Activated CD4-positive, alpha-beta T cell treated with anti-CD3 and anti-CD28 coated beads, Interleukin-2, amount 50 U/mL, for 1 hour (primary cell): ENCODE measurements around the gene SNRNP27.

Source experiments
- DNase-seq: peaks from one replicate; pipeline ENCODE4 v3.0.0-alpha.2; 2020

SNRNP27 gene

GRCh38 chr2:69917852-69918251, 24.1 kb downstream of the SNRNP27 start:
- no peak for DNase-seq

- DNase-seq: no peak
Measured at GRCh38 chr2:69918401-69918800, 24.6 kb downstream of the SNRNP27 start.

GRCh38 chr2:69923116-69923515, 29.4 kb downstream of the SNRNP27 start:
- DNase-seq: no peak

GRCh38 chr2:69926849-69927515, 33.2 kb downstream of the SNRNP27 start:
- no peak for DNase-seq

GRCh38 chr2:69931832-69932595, 38.3 kb downstream of the SNRNP27 start:
- DNase-seq: no peak

GRCh38 chr2:69932596-69932922, 38.8 kb downstream of the SNRNP27 start:
- DNase-seq: no peak

GRCh38 chr2:69933254-69933828, 39.6 kb downstream of the SNRNP27 start:
- no peak for DNase-seq

GRCh38 chr2:69933839-69934613, 40.3 kb downstream of the SNRNP27 start:
- DNase-seq: no peak

GRCh38 chr2:69934614-69934908, 40.8 kb downstream of the SNRNP27 start:
- no peak for DNase-seq

GRCh38 chr2:69935011-69935410, 41.3 kb downstream of the SNRNP27 start:
- DNase-seq: no peak

- no peak for DNase-seq
Measured at GRCh38 chr2:69936906-69937305, 43.1 kb downstream of the SNRNP27 start.

- no peak for DNase-seq
Measured at GRCh38 chr2:69937968-69938367, 44.2 kb downstream of the SNRNP27 start.

GRCh38 chr2:69939722-69940121, 46.0 kb downstream of the SNRNP27 start:
- no peak for DNase-seq

GRCh38 chr2:69940691-69941090, 46.9 kb downstream of the SNRNP27 start:
- DNase-seq: no peak

- DNase-seq: no peak
Measured at GRCh38 chr2:69943000-69943842, 49.5 kb downstream of the SNRNP27 start.

- DNase-seq: no peak
Measured at GRCh38 chr2:69943843-69944525, 50.2 kb downstream of the SNRNP27 start.

GRCh38 chr2:69944756-69945155, 51.0 kb downstream of the SNRNP27 start:
- DNase-seq: no peak

- no peak for DNase-seq
Measured at GRCh38 chr2:69945441-69945840, 51.7 kb downstream of the SNRNP27 start.

GRCh38 chr2:69945941-69946340, 52.2 kb downstream of the SNRNP27 start:
- no peak for DNase-seq

GRCh38 chr2:69946351-69947324, 52.9 kb downstream of the SNRNP27 start:
- peak; percentile 32 for DNase-seq
